KOPT-K1 (cell line): ENCODE data around the gene ANGPTL1.

ENCODE experiments used
- H3K27ac ChIP-seq: fragments of 200-600 bp; sonication (generic); 2 replicates; pipeline ENCODE4 v1.5.1; 2016; ENCODE audit warnings: antibody characterized with exemption, mild to moderate bottlenecking, low read depth, low read length; ENCODE audit not compliant: poor library complexity, severe bottlenecking
- H3K36me3 ChIP-seq: fragments of 200-600 bp; sonication (generic); 2 replicates; pipeline ENCODE4 v1.5.1; 2017; ENCODE audit warnings: antibody characterized with exemption, mild to moderate bottlenecking, low read length, moderate library complexity; ENCODE audit not compliant: insufficient read depth
- H3K9me3 ChIP-seq: fragments of 200-600 bp; sonication (generic); 2 replicates; pipeline ENCODE4 v1.5.1; 2017; ENCODE audit warnings: antibody characterized with exemption, low read length, mild to moderate bottlenecking; ENCODE audit not compliant: insufficient read depth, poor library complexity, severe bottlenecking

Gene ANGPTL1

DNA sequence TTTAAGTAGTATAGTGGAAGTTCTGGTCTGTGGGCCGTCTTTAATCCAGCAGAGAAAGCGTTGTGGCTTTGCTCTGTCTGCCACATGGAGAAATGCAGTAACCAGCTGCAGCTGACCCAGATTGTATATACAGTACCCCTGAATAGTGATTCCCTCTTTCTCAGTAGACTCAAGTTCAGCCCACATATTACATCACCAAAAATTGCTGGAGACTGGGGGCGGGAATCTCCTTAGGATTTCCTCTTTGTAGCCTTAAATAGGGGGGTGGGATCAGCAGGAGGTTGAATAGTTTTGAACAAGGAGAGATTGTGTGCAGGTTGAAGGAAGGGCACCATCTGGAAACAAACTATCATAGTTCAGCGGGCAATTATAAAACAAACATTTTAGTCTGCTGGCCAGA lies at the start of gene ANGPTL1:
ANGPTL1 (minus strand) TSS at position 134 of the 400 bp plus-strand sequence. CDS start 5,301 bp downstream, outside the sequence.
- no peak within 1 kb of the TSS for H3K27ac ChIP-seq
- no peaks in the 10 kb centered on the region for H3K36me3 ChIP-seq
- H3K9me3 ChIP-seq, result no peaks in the 10 kb centered on the region

GRCh38 chr1:178919581-178919980 lies 48.7 kb upstream of the ANGPTL1 start:
- no peak overlapping the region for H3K27ac ChIP-seq
- H3K36me3 ChIP-seq, result 0 out of 2 replicates have a peak, but pooled peaks cover 8% of the 10 kb centered on the region
- H3K9me3 ChIP-seq, result peaks cover 9% of the 10 kb centered on the region

DNA sequence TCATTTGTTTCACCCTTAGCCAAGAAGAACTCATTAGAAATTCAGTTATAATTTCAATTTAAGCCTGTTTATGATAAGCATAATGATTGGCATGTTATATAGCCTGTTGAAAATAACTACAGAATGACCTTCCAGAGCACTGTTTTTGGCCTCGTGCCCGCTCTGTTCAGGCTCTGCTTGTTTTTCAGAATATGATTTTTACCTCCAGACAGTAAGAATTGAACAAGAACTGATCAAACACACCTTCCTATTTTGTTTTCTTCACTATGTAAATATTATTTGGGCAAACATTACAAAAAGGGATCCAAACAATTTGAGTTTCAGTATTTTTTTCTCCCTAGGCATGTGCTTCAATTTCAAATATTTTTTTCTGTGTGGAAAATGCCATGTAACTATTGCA lies 48.1 kb upstream of the ANGPTL1 start:
- Histone ChIP-seq H3K9me3 (peaks cover 4% of the 10 kb centered on the region), H3K36me3 (0 out of 2 replicates have a peak, but pooled peaks cover 8% of the 10 kb centered on the region), H3K27ac (no peak overlapping the region)

DNA sequence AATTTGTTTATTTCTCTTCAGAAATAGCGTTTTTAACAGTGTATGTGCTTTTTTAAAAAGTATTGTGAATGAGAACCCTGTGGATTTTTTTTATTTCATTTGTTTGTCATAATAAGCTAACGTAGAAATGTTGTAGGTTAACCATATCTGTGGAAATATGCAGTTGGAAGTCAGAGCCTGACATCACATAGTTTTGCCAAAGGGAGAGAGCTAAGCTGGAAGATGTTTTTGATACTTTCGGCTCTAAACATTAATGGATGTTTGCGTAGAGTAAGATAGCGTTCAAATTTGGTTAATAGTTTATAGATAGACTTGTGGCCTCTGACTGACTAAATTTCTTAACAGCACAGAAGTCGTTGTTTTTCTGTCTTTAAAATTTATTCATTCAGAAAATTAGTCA lies 47.4 kb upstream of the ANGPTL1 start:
- Histone ChIP-seq H3K36me3 (0 out of 2 replicates have a peak, but pooled peaks cover 8% of the 10 kb centered on the region), H3K9me3 (no peaks in the 10 kb centered on the region), H3K27ac (no peak overlapping the region)

DNA sequence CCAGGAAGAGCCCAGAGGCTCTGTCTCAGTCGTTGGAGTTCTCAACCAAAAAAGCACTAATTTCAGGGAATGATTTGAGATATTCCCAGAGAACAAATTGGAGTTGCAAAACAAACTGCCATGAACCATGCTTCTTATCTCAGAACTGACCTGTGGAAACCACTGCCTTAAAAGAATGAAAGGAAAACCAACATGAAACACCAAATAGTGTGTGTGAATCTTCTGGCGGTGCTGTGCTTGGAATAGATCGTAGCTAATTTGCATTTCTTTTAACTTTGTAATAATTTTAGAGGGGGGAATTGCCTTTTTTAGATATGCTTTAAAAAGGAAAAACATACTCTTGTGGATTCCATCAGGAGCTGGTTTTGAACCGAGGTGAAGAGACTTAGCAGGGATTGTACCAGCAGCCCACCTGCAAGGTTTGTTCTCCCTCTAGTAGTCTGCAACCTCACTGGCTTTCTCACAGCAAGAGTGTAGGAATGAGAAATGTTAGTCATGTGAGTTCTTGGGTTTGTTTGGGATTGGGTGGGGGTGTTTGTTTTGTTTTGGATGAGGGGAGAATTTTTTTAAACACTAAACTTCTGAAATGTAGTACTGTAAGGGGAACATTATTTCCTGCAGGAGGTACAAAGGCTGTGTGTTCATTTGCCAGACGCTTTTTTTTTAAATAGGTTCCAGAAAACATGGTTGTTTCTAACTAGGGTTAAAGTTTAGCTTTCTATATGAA lies 45.7 kb upstream of the ANGPTL1 start:
- no peaks in the 10 kb centered on the region for H3K9me3 ChIP-seq
- 0 out of 2 replicates have a peak, but pooled peaks cover 8% of the 10 kb centered on the region for H3K36me3 ChIP-seq
- H3K27ac ChIP-seq, result no peak overlapping the region

GRCh38 chr1:178912597-178912996 lies 41.7 kb upstream of the ANGPTL1 start:
- 0 out of 2 replicates have a peak, but pooled peaks cover 8% of the 10 kb centered on the region for H3K36me3 ChIP-seq
- H3K9me3 ChIP-seq, result no peaks in the 10 kb centered on the region
- no peak overlapping the region for H3K27ac ChIP-seq

- H3K27ac ChIP-seq, result no peak overlapping the region
- H3K9me3 ChIP-seq, result no peaks in the 10 kb centered on the region
- no peaks in the 10 kb centered on the region for H3K36me3 ChIP-seq
Measured at GRCh38 chr1:178910023-178910422, 39.1 kb upstream of the ANGPTL1 start.

DNA sequence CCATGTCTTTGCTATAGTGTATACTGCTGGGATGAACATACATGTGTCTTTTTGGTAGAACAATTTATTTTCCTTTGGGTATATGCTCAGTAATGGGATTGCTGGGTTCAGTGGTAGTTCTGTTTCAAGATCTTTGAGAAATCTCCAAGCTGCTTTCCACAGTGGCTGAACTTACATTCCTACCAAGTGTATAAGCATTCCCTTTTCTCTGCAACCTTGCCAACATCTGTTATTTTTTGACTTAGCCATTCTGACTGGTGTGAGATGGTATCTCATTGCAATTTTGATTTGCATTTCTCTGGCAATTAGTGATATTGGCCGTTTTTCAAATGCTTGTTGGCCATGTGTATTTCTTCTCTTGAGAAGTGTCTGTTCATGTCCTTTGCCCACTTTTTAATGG lies 37.5 kb upstream of the ANGPTL1 start:
- no peaks in the 10 kb centered on the region for H3K36me3 ChIP-seq
- no peaks in the 10 kb centered on the region for H3K9me3 ChIP-seq
- no peak overlapping the region for H3K27ac ChIP-seq

DNA sequence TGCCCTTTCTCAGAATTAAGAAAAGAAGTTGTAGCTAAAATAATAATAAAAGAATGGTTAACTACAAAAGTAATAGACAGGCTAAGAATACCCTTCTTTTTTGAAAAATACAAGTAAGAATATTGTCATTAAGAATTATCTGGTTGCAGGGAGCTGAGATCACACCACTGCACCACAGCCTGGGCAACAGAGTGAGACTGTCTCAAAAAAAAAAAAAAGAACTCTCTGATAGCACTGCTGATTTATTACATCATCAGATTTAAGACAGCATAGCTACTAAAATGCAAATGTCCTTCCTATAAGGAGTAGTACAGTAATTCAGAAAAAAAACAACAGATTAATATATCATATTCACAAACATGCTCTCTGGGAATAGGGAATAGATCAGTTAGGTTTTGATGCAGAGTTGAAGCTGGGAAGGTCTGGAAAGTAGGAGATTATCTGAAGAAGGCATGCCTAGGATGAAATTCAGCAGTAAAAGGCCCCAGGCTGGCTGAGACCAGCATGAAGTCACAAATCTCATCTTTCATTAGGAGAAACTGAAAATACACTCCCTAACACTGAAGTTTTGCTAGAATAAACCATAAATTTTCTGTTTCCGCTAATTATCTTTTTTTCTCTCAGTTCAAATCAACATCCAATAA lies 30.7 kb upstream of the ANGPTL1 start:
- H3K36me3 ChIP-seq, result no peaks in the 10 kb centered on the region
- no peaks in the 10 kb centered on the region for H3K9me3 ChIP-seq
- H3K27ac ChIP-seq, result no peak overlapping the region

DNA sequence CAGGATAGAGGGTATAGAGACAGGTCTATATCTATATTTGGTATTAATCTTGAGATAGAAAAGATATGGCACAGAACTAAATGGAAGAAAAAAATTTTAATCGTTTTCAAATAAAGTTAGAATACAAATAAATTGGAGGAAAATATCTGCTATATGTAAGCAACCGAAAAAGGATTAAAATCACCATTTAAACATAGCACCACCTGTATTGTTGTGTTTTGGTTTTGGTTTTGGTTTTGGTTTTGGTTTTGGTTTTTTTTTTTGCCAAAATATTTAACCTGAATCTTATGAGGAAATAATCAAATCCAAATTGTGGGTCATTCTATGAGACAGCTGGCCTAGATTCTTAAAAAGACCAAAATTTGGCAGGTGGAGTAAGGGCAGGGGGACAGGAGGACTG lies 28.5 kb upstream of the ANGPTL1 start:
- Histone ChIP-seq H3K9me3 (no peaks in the 10 kb centered on the region), H3K27ac (no peak overlapping the region), H3K36me3 (no peaks in the 10 kb centered on the region)

DNA sequence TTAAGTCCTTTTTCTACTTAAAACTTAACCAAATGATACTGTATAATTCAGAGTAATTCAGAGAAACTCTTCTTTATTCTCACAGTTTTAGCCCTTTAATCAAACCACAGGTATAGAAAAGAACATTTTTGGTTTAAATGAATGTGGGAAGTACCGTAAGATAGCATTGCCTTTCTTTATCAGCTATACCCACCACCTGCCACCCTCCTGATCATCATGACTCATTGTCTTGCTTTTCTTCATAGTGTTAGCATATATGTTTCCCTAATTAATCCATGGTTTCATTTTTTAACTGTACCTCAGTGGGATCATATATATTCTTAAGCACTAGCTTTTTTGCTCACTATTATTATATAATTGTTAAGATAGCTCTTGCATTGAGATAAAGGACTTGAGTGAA lies 27.5 kb upstream of the ANGPTL1 start:
- no peaks in the 10 kb centered on the region for H3K36me3 ChIP-seq
- H3K9me3 ChIP-seq, result no peaks in the 10 kb centered on the region
- H3K27ac ChIP-seq, result no peak overlapping the region

- Histone ChIP-seq H3K9me3 (no peaks in the 10 kb centered on the region), H3K27ac (no peak overlapping the region), H3K36me3 (no peaks in the 10 kb centered on the region)
Measured at GRCh38 chr1:178895928-178896327, 25.1 kb upstream of the ANGPTL1 start.

DNA sequence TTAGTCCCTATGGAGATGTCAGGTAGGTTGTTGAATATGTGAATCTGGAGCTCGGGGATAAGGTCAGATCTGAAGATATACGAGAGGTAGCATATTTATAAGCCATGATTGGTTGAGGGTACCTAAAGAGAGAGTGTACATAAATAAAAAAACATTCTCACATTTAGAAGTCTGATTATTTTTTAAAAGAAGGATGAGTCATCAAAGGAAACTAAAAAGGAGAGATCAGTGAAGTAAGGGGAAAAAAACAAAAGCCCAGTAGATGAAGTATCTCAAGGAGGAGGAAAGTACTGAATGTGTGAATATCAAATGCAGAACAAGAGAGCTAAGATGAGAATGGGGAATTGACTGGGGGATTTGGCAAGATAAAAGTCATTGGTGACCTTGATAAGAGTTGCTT lies 15.7 kb upstream of the ANGPTL1 start:
- Histone ChIP-seq H3K36me3 (no peaks in the 10 kb centered on the region; the same call in 1 of the 2 replicates), H3K27ac (no peak overlapping the region), H3K9me3 (no peaks in the 10 kb centered on the region)

DNA sequence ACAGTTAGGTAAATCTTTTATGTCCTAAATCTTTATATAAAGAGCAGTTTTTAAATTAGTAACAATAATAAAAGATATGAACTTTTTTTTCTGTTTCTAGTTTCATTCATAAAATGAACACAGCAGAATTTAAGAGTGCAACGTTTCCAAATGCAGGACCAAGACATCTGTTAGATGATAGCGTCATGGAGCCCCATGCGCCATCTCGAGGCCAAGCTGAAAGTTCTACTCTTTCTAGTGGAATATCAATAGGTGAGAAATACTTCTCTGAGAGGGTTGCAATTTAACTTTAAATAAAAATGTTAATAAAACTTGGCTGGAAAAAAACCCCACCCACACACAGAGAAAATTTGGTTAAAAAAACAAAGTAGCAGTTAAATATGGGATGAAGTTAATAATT lies 15.0 kb upstream of the ANGPTL1 start:
- Histone ChIP-seq H3K36me3 (no peaks in the 10 kb centered on the region; the same call in 1 of the 2 replicates), H3K9me3 (no peaks in the 10 kb centered on the region)

DNA sequence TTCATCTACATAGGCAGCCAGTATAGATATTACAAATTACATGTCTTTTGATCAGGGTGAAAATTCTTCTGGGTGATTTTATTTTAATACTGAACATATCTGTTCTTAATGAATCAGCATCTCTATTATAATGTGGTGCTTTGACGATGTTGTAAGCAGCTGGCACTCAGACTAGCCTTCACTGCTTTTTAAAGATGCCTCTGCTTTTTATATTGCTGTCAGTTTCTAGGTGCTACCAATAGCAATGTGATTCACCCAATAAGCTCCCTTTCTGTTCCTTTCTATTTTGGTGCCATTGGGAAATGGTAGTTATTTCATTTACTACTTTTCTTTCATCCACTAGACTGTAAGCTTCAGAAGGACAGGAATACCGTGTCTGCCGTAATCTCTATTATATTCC lies 11.1 kb upstream of the ANGPTL1 start:
- no peaks in the 10 kb centered on the region for H3K9me3 ChIP-seq
- H3K36me3 ChIP-seq, result no peaks in the 10 kb centered on the region; the same call in 1 of the 2 replicates
- no peak overlapping the region for H3K27ac ChIP-seq

More for the DNA sequence above, 15.0 kb upstream of the ANGPTL1 start:
- H3K27ac ChIP-seq, result no peak overlapping the region

- H3K36me3 ChIP-seq, result no peaks in the 10 kb centered on the region
- H3K27ac ChIP-seq, result no peak overlapping the region
- H3K9me3 ChIP-seq, result no peaks in the 10 kb centered on the region
Measured at GRCh38 chr1:178877896-178878295, 7.0 kb upstream of the ANGPTL1 start.
